Mesenchymal stem cell (in vitro differentiated cells and primary cell): ENCODE results near the gene SULT1A2.

Experiments used
- DNase-seq: peaks from one replicate; pipeline ENCODE4 v3.0.0-alpha.2; 2013
- H2AFZ ChIP-seq: one replicate; pipeline ENCODE4 v1.6.1; 2013; ENCODE audit warnings: low read depth, mild to moderate bottlenecking, control low read depth, inconsistent platforms, low read length, moderate library complexity
- H2AK5ac ChIP-seq: 2 replicates; pipeline ENCODE4 v1.6.1; 2013; ENCODE audit warnings: low read length, moderate library complexity, mild to moderate bottlenecking, inconsistent platforms; ENCODE audit not compliant: severe bottlenecking
- H2BK120ac ChIP-seq: one replicate; pipeline ENCODE4 v1.6.1; 2013; ENCODE audit warnings: low read depth, mild to moderate bottlenecking, inconsistent platforms, low read length, moderate library complexity
- H2BK12ac ChIP-seq, 2 experiments: one replicate each; pipeline ENCODE4 v1.6.1; 2013; ENCODE audit warnings: inconsistent platforms in 2 of 2, low read length in 2 of 2, mild to moderate bottlenecking in 2 of 2, moderate library complexity in 2 of 2, control low read depth in 1 of 2
- H2BK15ac ChIP-seq: one replicate; pipeline ENCODE4 v1.6.1; 2013; ENCODE audit warnings: mild to moderate bottlenecking, low read depth, inconsistent platforms; ENCODE audit not compliant: poor library complexity, severe bottlenecking
- H2BK5ac ChIP-seq: 2 replicates; pipeline ENCODE4 v1.6.1; 2013; ENCODE audit warnings: low read depth, mild to moderate bottlenecking, low read length, control low read depth, inconsistent platforms; ENCODE audit not compliant: poor library complexity, severe bottlenecking
- H3K14ac ChIP-seq, 2 experiments: one replicate each; pipeline ENCODE4 v1.6.1; 2013; ENCODE audit warnings: inconsistent platforms in 2 of 2, low read length in 2 of 2, control low read depth in 1 of 2, mild to moderate bottlenecking in 1 of 2, moderate library complexity in 1 of 2
- H3K18ac ChIP-seq, 2 experiments: one replicate each; pipeline ENCODE4 v1.6.1; 2013; ENCODE audit warnings: inconsistent platforms in 2 of 2, low read length in 2 of 2, control low read depth in 1 of 2, low read depth in 1 of 2, mild to moderate bottlenecking in 1 of 2
- H3K23ac ChIP-seq, 2 experiments: one replicate each; pipeline ENCODE4 v1.6.1; 2013; ENCODE audit warnings: inconsistent platforms in 2 of 2, low read length in 2 of 2, mild to moderate bottlenecking in 2 of 2, moderate library complexity in 2 of 2, control low read depth in 1 of 2
- H3K27ac ChIP-seq: 2 replicates; pipeline ENCODE4 v1.5.1; 2013; ENCODE audit warnings: mild to moderate bottlenecking, moderate library complexity, low read length, control low read depth, inconsistent platforms; ENCODE audit not compliant: poor library complexity, severe bottlenecking
- H3K27me3 ChIP-seq, 2 experiments: 2 replicates each; pipeline versions ENCODE4 v1.6.1 to v1.7.0; 2013; ENCODE audit warnings: low read length in 2 of 2, mild to moderate bottlenecking in 2 of 2, moderate library complexity in 2 of 2, control low read depth in 1 of 2, inconsistent platforms in 1 of 2; ENCODE audit not compliant: control insufficient read depth in 1 of 2, insufficient read depth in 1 of 2
- H3K36me3 ChIP-seq, 2 experiments: 2 replicates each; pipeline versions ENCODE4 v1.6.1 to v1.7.0; 2013; ENCODE audit warnings: low read length in 2 of 2, control low read depth in 1 of 2, inconsistent platforms in 1 of 2, low read depth in 1 of 2, mild to moderate bottlenecking in 1 of 2; ENCODE audit not compliant: insufficient read depth in 2 of 2, control insufficient read depth in 1 of 2
- H3K4ac ChIP-seq, 2 experiments: one replicate each; pipeline ENCODE4 v1.6.1; 2013; ENCODE audit warnings: inconsistent platforms in 2 of 2, low read length in 2 of 2, mild to moderate bottlenecking in 2 of 2, moderate library complexity in 2 of 2, control low read depth in 1 of 2, low read depth in 1 of 2
- H3K4me1 ChIP-seq: 2 replicates; pipeline ENCODE4 v1.6.1; 2013; ENCODE audit warnings: low read depth, low read length, control low read depth; ENCODE audit not compliant: control insufficient read depth, insufficient read depth
- H3K4me2 ChIP-seq: 2 replicates; pipeline ENCODE4 v1.6.1; 2013; ENCODE audit warnings: low read length, mild to moderate bottlenecking, inconsistent platforms; ENCODE audit not compliant: poor library complexity, severe bottlenecking
- H3K4me3 ChIP-seq, 2 experiments: 2 replicates each; pipeline versions ENCODE4 v1.5.1 to v1.7.0; 2013; ENCODE audit warnings: low read length in 2 of 2, mild to moderate bottlenecking in 2 of 2, control low read depth in 1 of 2, low read depth in 1 of 2; ENCODE audit not compliant: insufficient read depth in 1 of 2
- H3K79me1 ChIP-seq: replicated peaks from 2 replicates; pipeline ENCODE4 v1.6.1; 2013; ENCODE audit warnings: mild to moderate bottlenecking, control low read depth, low read length, inconsistent platforms; ENCODE audit not compliant: poor library complexity, severe bottlenecking
- H3K9ac ChIP-seq: 2 replicates; pipeline ENCODE4 v1.7.0; 2013; ENCODE audit warnings: mild to moderate bottlenecking, low read length, moderate library complexity
- H3K9me3 ChIP-seq: 2 replicates; pipeline ENCODE4 v1.7.0; 2013; ENCODE audit warnings: mild to moderate bottlenecking, low read length; ENCODE audit not compliant: control insufficient read depth
- H4K8ac ChIP-seq: one replicate; pipeline ENCODE4 v1.6.1; 2013; ENCODE audit warnings: inconsistent platforms, mild to moderate bottlenecking, low read length, moderate library complexity
- H4K91ac ChIP-seq: one replicate; pipeline ENCODE4 v1.6.1; 2013; ENCODE audit warnings: mild to moderate bottlenecking, low read length, inconsistent platforms
- WGBS: methylation state at CpG from one replicate; pipeline ENCODE4 v1.1.7; 2013; ENCODE audit warnings: mixed read lengths; 5-methylcytosine and 5-hydroxymethylcytosine counted together

Gene SULT1A2

DNA sequence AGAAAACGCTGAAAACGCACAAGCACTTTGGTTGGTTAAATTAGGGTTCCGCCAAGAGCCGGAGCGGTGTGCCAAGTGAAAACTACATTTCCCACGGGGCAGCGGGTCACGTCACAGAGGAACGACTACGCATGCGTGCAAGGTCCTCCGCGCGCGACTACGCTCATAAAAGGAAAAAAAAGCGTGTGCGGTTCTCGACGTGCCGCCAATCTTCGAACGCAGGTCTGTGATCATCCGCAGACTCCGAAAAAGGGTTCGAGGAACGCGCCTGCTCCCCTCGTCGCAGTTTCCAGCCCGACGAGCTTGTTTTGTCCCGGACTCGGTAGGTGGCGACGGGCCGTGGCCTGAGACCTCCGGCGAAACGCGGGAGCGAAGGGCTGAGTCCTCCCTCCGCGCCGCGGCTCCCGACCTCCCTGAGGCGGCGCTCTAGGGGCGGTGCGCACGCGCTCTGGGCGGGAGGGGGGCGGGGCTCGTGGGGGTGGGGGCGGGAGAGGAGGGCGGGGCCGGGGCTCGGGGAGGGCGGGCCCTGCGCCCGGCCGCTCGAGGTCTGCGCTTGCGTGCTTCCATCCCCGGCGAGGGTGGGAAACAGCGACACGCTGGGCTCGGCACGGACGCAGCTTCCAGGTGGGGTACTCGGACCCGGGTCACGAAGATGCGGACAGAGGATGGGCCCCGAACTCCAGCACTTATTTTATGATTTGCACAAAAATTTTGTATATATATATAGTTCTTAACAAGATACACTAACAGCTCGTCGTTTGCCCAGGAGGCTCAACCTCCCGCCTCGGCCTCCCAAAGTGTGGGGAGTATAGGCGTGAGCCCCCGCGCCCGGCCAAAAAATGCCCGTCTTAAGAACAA lies 42.8 kb downstream of the SULT1A2 start, which contains the start of gene SGF29:
SGF29 (plus strand) TSS at position 145 of the 858 bp plus-strand sequence. CDS start 27,150 bp downstream, outside the sequence.
- H4K91ac ChIP-seq = peak within 1 kb of the TSS; percentile 97
- peak within 1 kb of the TSS; percentile 87 for H4K8ac ChIP-seq
- H2BK5ac ChIP-seq = peak within 1 kb of the TSS; percentile 85
- peak within 1 kb of the TSS in 1 of 2 experiments; percentile 98 for H3K14ac ChIP-seq
- no peaks in the 10 kb centered on the region for H3K9me3 ChIP-seq
- H3K23ac ChIP-seq = peak within 1 kb of the TSS in 1 of 2 experiments; percentile 59
- H2AK5ac ChIP-seq = peak within 1 kb of the TSS; percentile 49
- peak within 1 kb of the TSS; percentile 84 to 92 for H3K4ac ChIP-seq
- H3K9ac ChIP-seq = peak within 1 kb of the TSS; percentile 93
- WGBS = 9% methylated on average over 38 of the region's 88 CpGs
- peak within 1 kb of the TSS; percentile 85 for H2AFZ ChIP-seq
- peaks cover 20% of the 10 kb centered on the region for H3K79me1 ChIP-seq
- peak within 1 kb of the TSS; percentile 69 for H2BK120ac ChIP-seq
- H3K36me3 ChIP-seq = peaks cover 7% of the 10 kb centered on the region in 2 experiments
- peak; percentile 91 for DNase-seq
- peak within 1 kb of the TSS in 1 of 2 experiments; percentile 57 for H2BK12ac ChIP-seq
- H3K27me3 ChIP-seq = no peaks in the 10 kb centered on the region
- H3K4me1 ChIP-seq = peaks cover 7% of the 10 kb centered on the region
- peak within 1 kb of the TSS; percentile 81 for H3K4me2 ChIP-seq
- H3K4me3 ChIP-seq = peak within 1 kb of the TSS; percentile 87 to 90
- peak within 1 kb of the TSS; percentile 84 to 91 for H3K18ac ChIP-seq
- H2BK15ac ChIP-seq = peak within 1 kb of the TSS; percentile 91
- H3K27ac ChIP-seq = peak within 1 kb of the TSS; percentile 99

GRCh38 chr16:28549301-28549899 lies 47.5 kb downstream of the SULT1A2 start:
- H3K27ac ChIP-seq = no peak overlapping the region
- H3K14ac ChIP-seq = no peak overlapping the region
- no peak overlapping the region for H2AFZ ChIP-seq
- 74% methylated on average over 11 of the region's 11 CpGs for WGBS
- no peak overlapping the region for H3K23ac ChIP-seq
- no peaks in the 10 kb centered on the region for H3K36me3 ChIP-seq
- no peaks in the 10 kb centered on the region for H3K79me1 ChIP-seq
- H2BK120ac ChIP-seq = no peak overlapping the region
- H4K8ac ChIP-seq = no peak overlapping the region
- no peak overlapping the region for H2BK5ac ChIP-seq
- H3K27me3 ChIP-seq = peaks cover 0 to 4% of the 10 kb centered on the region in 2 experiments
- H2BK12ac ChIP-seq = no peak overlapping the region
- no peak overlapping the region for H4K91ac ChIP-seq
- no peak overlapping the region for H3K18ac ChIP-seq
- peaks cover under 1% of the 10 kb centered on the region for H3K4me1 ChIP-seq
- H3K4me2 ChIP-seq = no peak overlapping the region
- no peak overlapping the region for H3K9ac ChIP-seq
- H3K9me3 ChIP-seq = no peaks in the 10 kb centered on the region
- no peak overlapping the region for H3K4ac ChIP-seq
- peak; percentile 38 for DNase-seq
- no peak overlapping the region for H3K4me3 ChIP-seq
- no peak overlapping the region for H2BK15ac ChIP-seq
- H2AK5ac ChIP-seq = no peak overlapping the region

DNA sequence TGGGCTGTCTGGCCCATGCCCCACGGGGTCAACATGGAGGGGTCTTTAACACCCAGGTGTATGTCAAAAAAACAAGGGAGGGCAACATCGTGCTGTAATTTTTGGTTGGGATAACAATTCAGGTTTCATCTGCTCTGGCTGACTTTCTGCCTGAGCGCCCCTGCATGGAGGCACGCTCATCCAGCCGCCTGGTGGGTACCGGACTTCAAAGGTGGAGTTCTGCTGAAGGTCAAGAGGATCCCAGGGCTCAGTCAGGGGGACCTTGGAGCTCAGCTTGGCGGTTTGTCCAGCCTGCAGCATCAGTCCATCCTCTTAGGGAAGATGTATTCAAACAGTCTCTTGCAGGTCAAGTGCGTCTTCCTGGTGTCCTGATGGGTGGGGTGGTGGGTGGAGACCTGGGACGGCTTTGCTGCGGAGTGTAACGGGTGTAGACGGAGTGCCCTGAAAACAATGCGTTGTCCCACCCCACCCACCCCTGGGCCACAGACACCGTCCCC lies 48.5 kb downstream of the SULT1A2 start:
- Histone ChIP-seq H3K9me3 (no peaks in the 10 kb centered on the region), H2AK5ac (no peak overlapping the region), H2BK12ac (no peak overlapping the region), H3K36me3 (no peaks in the 10 kb centered on the region), H3K18ac (no peak overlapping the region), H2BK15ac (no peak overlapping the region), H3K14ac (no peak overlapping the region), H3K27ac (no peak overlapping the region), H3K27me3 (peaks cover 0 to 4% of the 10 kb centered on the region in 2 experiments), H3K9ac (no peak overlapping the region), H4K91ac (no peak overlapping the region), H3K4me2 (no peak overlapping the region), H3K4ac (no peak overlapping the region), H3K79me1 (no peaks in the 10 kb centered on the region), H2AFZ (no peak overlapping the region), H3K4me3 (no peak overlapping the region), H3K23ac (no peak overlapping the region), H4K8ac (no peak overlapping the region), H2BK120ac (no peak overlapping the region), H2BK5ac (no peak overlapping the region), H3K4me1 (no peaks in the 10 kb centered on the region)
- no peak for DNase-seq
- 92% methylated on average over 13 of the region's 14 CpGs for WGBS

DNA sequence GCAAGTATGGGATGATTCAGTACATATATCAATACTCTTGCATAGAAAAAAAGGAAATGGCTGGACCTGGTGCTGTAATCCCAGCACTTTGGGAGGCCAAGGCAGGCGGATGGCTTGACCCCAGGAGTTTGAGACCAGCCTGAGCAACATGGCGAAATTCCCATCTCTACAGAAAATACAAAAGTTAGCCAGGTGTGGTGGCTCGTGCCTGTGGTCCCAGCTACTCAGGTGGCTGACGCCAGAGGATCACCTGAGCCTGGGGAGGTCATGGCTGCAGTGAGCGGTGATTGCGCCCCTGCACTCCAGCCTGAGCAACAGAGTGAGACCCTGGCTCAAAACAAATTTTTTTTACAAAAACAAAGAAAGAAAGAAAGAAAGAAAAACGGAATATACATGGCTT lies 50.2 kb downstream of the SULT1A2 start:
- Histone ChIP-seq H2AK5ac (no peak overlapping the region), H2BK15ac (no peak overlapping the region), H2BK120ac (no peak overlapping the region), H4K91ac (no peak overlapping the region), H4K8ac (no peak overlapping the region), H2BK5ac (no peak overlapping the region), H3K79me1 (no peaks in the 10 kb centered on the region), H3K18ac (no peak overlapping the region), H3K27me3 (peaks cover 0 to 4% of the 10 kb centered on the region in 2 experiments), H2BK12ac (no peak overlapping the region), H3K9ac (no peak overlapping the region), H3K14ac (no peak overlapping the region), H3K4ac (no peak overlapping the region), H3K27ac (no peak overlapping the region), H3K4me2 (no peak overlapping the region), H2AFZ (no peak overlapping the region), H3K4me3 (no peak overlapping the region), H3K23ac (no peak overlapping the region), H3K4me1 (no peaks in the 10 kb centered on the region), H3K9me3 (no peaks in the 10 kb centered on the region), H3K36me3 (no peaks in the 10 kb centered on the region)
- WGBS = 73% methylated on average over 4 of the region's 7 CpGs
- no peak for DNase-seq
